DND-41 (cell line): Measurements from ENCODE around the gene NFATC2.

Experiments used
- EZH2 ChIP-seq: IDR thresholded peaks from 3 replicates; pipeline ENCODE4 v1.6.1; 2012; ENCODE audit warnings: borderline replicate concordance, low read depth, mild to moderate bottlenecking, moderate library complexity, low read length, inconsistent platforms; ENCODE audit not compliant: severe bottlenecking
- TF ChIP-seq, protein P1 (sequence below): IDR thresholded peaks from 2 replicates; pipeline ENCODE4 v1.5.1; 2012; ENCODE audit warnings: borderline replicate concordance, low read length, moderate library complexity, mild to moderate bottlenecking; ENCODE audit not compliant: poor library complexity, severe bottlenecking; ENCODE audit errors: extremely low read depth

DNA sequence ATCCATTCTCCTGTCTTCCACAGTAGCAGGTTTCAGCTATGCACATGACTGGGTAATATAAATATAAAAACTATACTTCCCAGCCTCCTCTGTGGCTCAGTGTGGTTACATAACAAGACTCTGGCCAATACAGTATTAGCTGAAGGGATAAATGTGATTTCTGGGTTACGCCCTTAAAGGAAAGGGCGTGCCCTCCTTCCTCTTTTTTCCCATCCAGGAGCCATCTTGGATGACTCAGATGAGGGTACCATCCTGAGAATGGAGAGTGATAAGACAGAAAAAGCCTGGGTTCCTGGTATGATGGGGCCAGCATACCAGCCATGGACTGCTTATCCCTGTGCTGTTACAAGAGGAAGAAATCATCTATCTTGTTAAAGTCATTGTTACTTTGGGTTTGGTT is 123.3 kb downstream of the NFATC2 start:
- TF ChIP-seq, protein P1, sequence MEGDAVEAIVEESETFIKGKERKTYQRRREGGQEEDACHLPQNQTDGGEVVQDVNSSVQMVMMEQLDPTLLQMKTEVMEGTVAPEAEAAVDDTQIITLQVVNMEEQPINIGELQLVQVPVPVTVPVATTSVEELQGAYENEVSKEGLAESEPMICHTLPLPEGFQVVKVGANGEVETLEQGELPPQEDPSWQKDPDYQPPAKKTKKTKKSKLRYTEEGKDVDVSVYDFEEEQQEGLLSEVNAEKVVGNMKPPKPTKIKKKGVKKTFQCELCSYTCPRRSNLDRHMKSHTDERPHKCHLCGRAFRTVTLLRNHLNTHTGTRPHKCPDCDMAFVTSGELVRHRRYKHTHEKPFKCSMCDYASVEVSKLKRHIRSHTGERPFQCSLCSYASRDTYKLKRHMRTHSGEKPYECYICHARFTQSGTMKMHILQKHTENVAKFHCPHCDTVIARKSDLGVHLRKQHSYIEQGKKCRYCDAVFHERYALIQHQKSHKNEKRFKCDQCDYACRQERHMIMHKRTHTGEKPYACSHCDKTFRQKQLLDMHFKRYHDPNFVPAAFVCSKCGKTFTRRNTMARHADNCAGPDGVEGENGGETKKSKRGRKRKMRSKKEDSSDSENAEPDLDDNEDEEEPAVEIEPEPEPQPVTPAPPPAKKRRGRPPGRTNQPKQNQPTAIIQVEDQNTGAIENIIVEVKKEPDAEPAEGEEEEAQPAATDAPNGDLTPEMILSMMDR: no peak
- TF ChIP-seq EZH2: no peak
